Urothelium cell line (cell line): ENCODE measurements around the gene CDH4.

ENCODE experiments used
- DNase-seq: peaks from one replicate; pipeline ENCODE4 v3.0.0; 2011; ENCODE audit warnings: low spot score, mixed read lengths
- FAIRE-seq: peaks from 2 replicates; lab custom pipeline; 2011; peaks lifted over from hg19 to GRCh38; lab: Jason Lieb, UNC

Gene CDH4

GRCh38 chr20:61353261-61354000 is 101.4 kb downstream of the CDH4 start:
- DNase-seq, result peak; percentile 81
- FAIRE-seq, result no peak

- no peak for FAIRE-seq
Measured at GRCh38 chr20:61354001-61354390, 101.9 kb downstream of the CDH4 start.

GRCh38 chr20:61354501-61354900 is 102.4 kb downstream of the CDH4 start:
- FAIRE-seq, result no peak

More at GRCh38 chr20:61354001-61354390, 101.9 kb downstream of the CDH4 start:
- DNase-seq, result no peak

GRCh38 chr20:61354901-61355495 is 102.9 kb downstream of the CDH4 start:
- DNase-seq (no peak), FAIRE-seq (no peak)

More at GRCh38 chr20:61354501-61354900, 102.4 kb downstream of the CDH4 start:
- no peak for DNase-seq

- FAIRE-seq (no peak), DNase-seq (no peak)
Measured at GRCh38 chr20:61355585-61355984, 103.5 kb downstream of the CDH4 start.

GRCh38 chr20:61356196-61356595 is 104.1 kb downstream of the CDH4 start:
- no peak for DNase-seq

GRCh38 chr20:61357119-61357518 is 105.1 kb downstream of the CDH4 start:
- DNase-seq (no peak), FAIRE-seq (no peak)

More at GRCh38 chr20:61356196-61356595, 104.1 kb downstream of the CDH4 start:
- FAIRE-seq, result no peak

- FAIRE-seq (no peak), DNase-seq (no peak)
Measured at GRCh38 chr20:61359254-61359653, 107.2 kb downstream of the CDH4 start.

- DNase-seq (no peak), FAIRE-seq (no peak)
Measured at GRCh38 chr20:61360296-61360695, 108.2 kb downstream of the CDH4 start.

- no peak for DNase-seq
- FAIRE-seq, result no peak
Measured at GRCh38 chr20:61360940-61361339, 108.9 kb downstream of the CDH4 start.

- no peak for DNase-seq
- no peak for FAIRE-seq
Measured at GRCh38 chr20:61361501-61361900, 109.4 kb downstream of the CDH4 start.

GRCh38 chr20:61364147-61364546 is 112.1 kb downstream of the CDH4 start:
- FAIRE-seq, result no peak
- no peak for DNase-seq

GRCh38 chr20:61366914-61367313 is 114.9 kb downstream of the CDH4 start:
- FAIRE-seq, result no peak
- DNase-seq, result no peak

- no peak for FAIRE-seq
- DNase-seq, result no peak
Measured at GRCh38 chr20:61369731-61370520, 117.9 kb downstream of the CDH4 start.

- FAIRE-seq (no peak), DNase-seq (no peak)
Measured at GRCh38 chr20:61370841-61371303, 118.8 kb downstream of the CDH4 start.

- FAIRE-seq (no peak), DNase-seq (no peak)
Measured at GRCh38 chr20:61371501-61372136, 119.6 kb downstream of the CDH4 start.

GRCh38 chr20:61372137-61373054 is 120.3 kb downstream of the CDH4 start:
- FAIRE-seq (no peak), DNase-seq (no peak)

- no peak for FAIRE-seq
- no peak for DNase-seq
Measured at GRCh38 chr20:61373055-61373399, 121.0 kb downstream of the CDH4 start.

- FAIRE-seq (no peak), DNase-seq (no peak)
Measured at GRCh38 chr20:61373956-61374545, 122.0 kb downstream of the CDH4 start.
